ENCODE data around the gene ATP4B. TPM values are rescaled to one million over a fixed set of nuclear protein-coding genes. Genes with fewer than 3 reads are reported as not detected.

ATP4B gene
- total RNA-seq, 3 donors from 2014 or later (not counting 1 experiment from before 2014, with no cell fraction given): not detected

DNA sequence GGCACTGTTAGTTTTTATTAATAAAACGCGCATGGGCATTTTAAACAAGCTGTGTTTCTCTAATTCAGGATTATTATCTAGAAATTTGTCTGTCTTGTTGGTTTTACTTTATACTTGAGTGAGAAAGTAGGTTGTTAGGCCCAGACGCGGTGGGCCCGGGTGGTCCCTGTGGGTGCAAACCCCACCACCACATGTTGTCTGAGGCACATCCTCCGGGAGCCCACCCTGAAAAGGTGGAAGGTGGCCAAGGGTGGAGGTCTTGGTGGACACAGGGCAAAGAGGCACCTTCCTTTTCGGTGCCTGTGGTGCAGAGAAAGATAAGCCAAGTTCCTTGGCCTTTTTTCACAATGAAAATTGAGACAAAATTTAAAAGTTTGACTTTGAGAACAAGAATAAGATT, 16.6 kb downstream of the ATP4B start:
- no peak for ATAC-seq
- no peaks in the 10 kb centered on the region for H3K36me3 Mint-ChIP-seq
- peaks cover 0 to 4% of the 10 kb centered on the region in 2 donors for H3K4me1 Mint-ChIP-seq
- 84% methylated on average over 4 of the region's 7 CpGs for WGBS (ENCODE audit: insufficient coverage)
- no peak overlapping the region for H3K27ac ChIP-seq (ENCODE audit: low read length)
- no peaks in the 10 kb centered on the region for H3K4me1 ChIP-seq (ENCODE audit: control insufficient read depth, insufficient read depth, low read length)
- no peaks in the 10 kb centered on the region for H3K9me3 ChIP-seq (ENCODE audit: control insufficient read depth, insufficient read depth, low read length)
- H3K9me3 Mint-ChIP-seq: no peaks in the 10 kb centered on the region
- H3K27me3 ChIP-seq (ENCODE audit: control insufficient read depth, insufficient read depth, low read length): no peaks in the 10 kb centered on the region
- no peak overlapping the region for H3K4me3 ChIP-seq (ENCODE audit: low read length)
- H3K27ac Mint-ChIP-seq: no peak overlapping the region
- H3K27me3 Mint-ChIP-seq (ENCODE audit: low read depth in 2 of 2): peaks cover 0 to 2% of the 10 kb centered on the region in 2 donors
- intact Hi-C loops (cut with micrococcal nuclease): no loop called here
- H3K36me3 ChIP-seq (ENCODE audit: control insufficient read depth, insufficient read depth, low read length): peaks cover 23% of the 10 kb centered on the region
- no peak overlapping the region for H3K4me3 Mint-ChIP-seq
- no peak for DNase-seq
- TF ChIP-seq, protein P1, sequence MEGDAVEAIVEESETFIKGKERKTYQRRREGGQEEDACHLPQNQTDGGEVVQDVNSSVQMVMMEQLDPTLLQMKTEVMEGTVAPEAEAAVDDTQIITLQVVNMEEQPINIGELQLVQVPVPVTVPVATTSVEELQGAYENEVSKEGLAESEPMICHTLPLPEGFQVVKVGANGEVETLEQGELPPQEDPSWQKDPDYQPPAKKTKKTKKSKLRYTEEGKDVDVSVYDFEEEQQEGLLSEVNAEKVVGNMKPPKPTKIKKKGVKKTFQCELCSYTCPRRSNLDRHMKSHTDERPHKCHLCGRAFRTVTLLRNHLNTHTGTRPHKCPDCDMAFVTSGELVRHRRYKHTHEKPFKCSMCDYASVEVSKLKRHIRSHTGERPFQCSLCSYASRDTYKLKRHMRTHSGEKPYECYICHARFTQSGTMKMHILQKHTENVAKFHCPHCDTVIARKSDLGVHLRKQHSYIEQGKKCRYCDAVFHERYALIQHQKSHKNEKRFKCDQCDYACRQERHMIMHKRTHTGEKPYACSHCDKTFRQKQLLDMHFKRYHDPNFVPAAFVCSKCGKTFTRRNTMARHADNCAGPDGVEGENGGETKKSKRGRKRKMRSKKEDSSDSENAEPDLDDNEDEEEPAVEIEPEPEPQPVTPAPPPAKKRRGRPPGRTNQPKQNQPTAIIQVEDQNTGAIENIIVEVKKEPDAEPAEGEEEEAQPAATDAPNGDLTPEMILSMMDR (IDR thresholded peaks at IDR 0.05): no peak

DNA sequence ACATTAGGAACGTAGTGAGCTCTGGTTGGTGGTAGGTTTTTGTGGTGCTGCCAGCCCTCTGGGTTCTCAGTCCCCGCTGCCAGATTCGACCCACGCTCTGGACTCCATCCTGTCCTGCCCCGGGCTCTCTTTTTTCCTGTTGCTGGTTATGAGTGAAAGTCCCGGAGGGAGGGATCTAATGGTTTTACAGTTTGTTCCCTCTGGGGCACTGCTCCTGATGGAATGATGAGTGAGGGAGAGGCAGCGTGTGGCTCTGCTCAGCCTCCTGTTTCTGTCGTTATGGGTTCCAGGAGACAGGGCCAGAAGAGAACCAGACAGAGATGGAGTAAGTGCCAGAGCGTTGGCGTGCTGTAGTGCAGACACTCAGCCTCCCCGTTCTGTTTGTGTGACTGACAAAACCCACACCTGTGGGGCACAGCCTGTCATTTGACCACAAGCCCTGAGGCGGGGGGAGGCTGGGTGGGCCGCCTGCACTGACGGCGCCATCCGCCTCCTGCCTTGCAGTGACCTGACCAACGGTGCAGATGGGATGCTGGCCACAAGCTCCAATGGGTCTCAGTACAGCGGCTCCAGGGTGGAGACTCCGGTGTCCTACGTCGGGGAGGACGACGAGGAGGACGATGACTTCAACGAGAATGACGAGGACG, 18.3 kb downstream of the ATP4B start:
- no peaks in the 10 kb centered on the region for H3K27me3 Mint-ChIP-seq (ENCODE audit: low read depth in 2 of 2)
- ATAC-seq (no peak), DNase-seq (no peak)
- Histone ChIP-seq H3K27ac (ENCODE audit: low read length) (no peak overlapping the region), H3K9me3 (ENCODE audit: control insufficient read depth, insufficient read depth, low read length) (no peaks in the 10 kb centered on the region), H3K4me3 (ENCODE audit: low read length) (no peak overlapping the region), H3K4me1 (ENCODE audit: control insufficient read depth, insufficient read depth, low read length) (no peaks in the 10 kb centered on the region), H3K27me3 (ENCODE audit: control insufficient read depth, insufficient read depth, low read length) (no peaks in the 10 kb centered on the region), H3K36me3 (ENCODE audit: control insufficient read depth, insufficient read depth, low read length) (peaks cover 25% of the 10 kb centered on the region)
- no peak overlapping the region for H3K4me3 Mint-ChIP-seq
- H3K36me3 Mint-ChIP-seq: no peaks in the 10 kb centered on the region
- H3K27ac Mint-ChIP-seq: no peak overlapping the region
- intact Hi-C loops (cut with micrococcal nuclease): no loop called here
- no peaks in the 10 kb centered on the region for H3K9me3 Mint-ChIP-seq
- TF ChIP-seq, protein P1 (IDR thresholded peaks at IDR 0.05): no peak
- WGBS (ENCODE audit: insufficient coverage): 96% methylated on average over 27 of the region's 27 CpGs
- H3K4me1 Mint-ChIP-seq: no peaks in the 10 kb centered on the region

DNA sequence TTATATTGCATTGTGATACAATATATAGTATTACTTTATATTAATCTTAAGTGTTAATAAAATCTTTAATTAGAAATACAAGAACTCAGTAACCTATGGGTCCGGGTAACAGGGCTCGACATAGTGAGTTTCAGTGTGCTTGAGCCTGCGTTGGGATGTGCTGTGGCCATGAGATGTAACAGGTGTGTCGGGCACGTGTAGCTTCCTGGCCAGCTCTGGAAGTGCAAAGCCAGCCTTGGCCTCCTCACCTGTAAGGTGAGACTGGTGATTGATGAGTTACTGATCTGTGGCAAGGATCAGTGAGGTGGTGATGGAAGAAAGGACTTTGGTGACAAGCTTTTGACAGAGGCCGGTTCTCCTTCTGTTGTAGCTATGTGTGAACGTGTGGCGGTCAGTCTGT, 19.2 kb downstream of the ATP4B start:
- no peak overlapping the region for H3K4me3 Mint-ChIP-seq
- Histone ChIP-seq H3K4me1 (ENCODE audit: control insufficient read depth, insufficient read depth, low read length) (no peaks in the 10 kb centered on the region), H3K27ac (ENCODE audit: low read length) (no peak overlapping the region), H3K27me3 (ENCODE audit: control insufficient read depth, insufficient read depth, low read length) (no peaks in the 10 kb centered on the region), H3K4me3 (ENCODE audit: low read length) (no peak overlapping the region), H3K9me3 (ENCODE audit: control insufficient read depth, insufficient read depth, low read length) (no peaks in the 10 kb centered on the region), H3K36me3 (ENCODE audit: control insufficient read depth, insufficient read depth, low read length) (peaks cover 33% of the 10 kb centered on the region)
- H3K27ac Mint-ChIP-seq: no peak overlapping the region
- H3K27me3 Mint-ChIP-seq (ENCODE audit: low read depth in 2 of 2): no peaks in the 10 kb centered on the region
- no peak for DNase-seq
- TF ChIP-seq, protein P1 (IDR thresholded peaks at IDR 0.05): no peak
- intact Hi-C loops (cut with micrococcal nuclease): no loop called here
- ATAC-seq: no peak
- H3K9me3 Mint-ChIP-seq: no peaks in the 10 kb centered on the region
- no peaks in the 10 kb centered on the region for H3K4me1 Mint-ChIP-seq
- H3K36me3 Mint-ChIP-seq: no peaks in the 10 kb centered on the region
- WGBS (ENCODE audit: insufficient coverage): 97% methylated on average over 6 of the region's 8 CpGs

DNA sequence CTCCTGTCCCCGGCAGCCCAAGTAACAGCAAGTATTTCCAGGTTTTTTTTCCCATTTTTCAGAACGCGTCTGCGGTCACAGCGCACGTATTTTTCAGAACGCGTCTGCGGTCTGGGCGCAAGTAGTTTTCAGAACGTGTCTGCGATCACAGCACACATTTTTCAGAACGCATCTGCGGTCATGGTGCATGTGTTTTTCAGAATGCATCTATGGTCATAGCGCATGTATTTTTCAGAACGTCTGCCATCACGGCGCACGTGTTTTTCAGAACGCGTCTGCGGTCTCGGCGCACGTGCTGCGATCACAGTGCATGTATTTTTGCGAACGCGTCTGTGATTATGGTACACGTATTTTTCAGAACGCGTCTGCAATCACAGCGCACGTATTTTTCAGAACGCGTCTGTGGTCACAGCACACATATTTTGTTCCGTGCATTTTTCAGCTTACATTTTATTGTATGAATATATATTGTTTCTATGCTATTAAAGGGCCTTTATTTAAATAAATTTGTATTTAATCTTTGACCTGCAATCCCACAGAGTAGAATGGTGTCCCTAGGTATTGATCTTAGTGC, 19.7 kb downstream of the ATP4B start:
- no peaks in the 10 kb centered on the region for H3K4me1 ChIP-seq (ENCODE audit: control insufficient read depth, insufficient read depth, low read length)
- Mint-ChIP-seq H3K27me3 (ENCODE audit: low read depth in 2 of 2) (no peaks in the 10 kb centered on the region), H3K4me1 (no peaks in the 10 kb centered on the region), H3K36me3 (no peaks in the 10 kb centered on the region), H3K9me3 (no peaks in the 10 kb centered on the region), H3K4me3 (no peak overlapping the region), H3K27ac (no peak overlapping the region)
- intact Hi-C loops (cut with micrococcal nuclease): no loop called here
- H3K27me3 ChIP-seq (ENCODE audit: control insufficient read depth, insufficient read depth, low read length): no peaks in the 10 kb centered on the region
- ATAC-seq (no peak), DNase-seq (no peak)
- H3K27ac ChIP-seq (ENCODE audit: low read length): no peak overlapping the region
- TF ChIP-seq, protein P1 (IDR thresholded peaks at IDR 0.05): no peak
- H3K9me3 ChIP-seq (ENCODE audit: control insufficient read depth, insufficient read depth, low read length): no peaks in the 10 kb centered on the region
- 98% methylated on average over 36 of the region's 37 CpGs for WGBS (ENCODE audit: insufficient coverage)
- no peak overlapping the region for H3K4me3 ChIP-seq (ENCODE audit: low read length)
- peaks cover 34% of the 10 kb centered on the region for H3K36me3 ChIP-seq (ENCODE audit: control insufficient read depth, insufficient read depth, low read length)
